COR-L47 (cell line): ENCODE results near the gene AHCYL2.
"Not testable (repeated sequence)": the region's sequence is repeated elsewhere in the genome, so short reads cannot be mapped to it uniquely, and the experiment has no call there.

Source experiments
- DNase-seq: peaks from one replicate; lab custom pipeline; 2025; lab: John Stamatoyannopoulos, UW

Gene AHCYL2

DNA sequence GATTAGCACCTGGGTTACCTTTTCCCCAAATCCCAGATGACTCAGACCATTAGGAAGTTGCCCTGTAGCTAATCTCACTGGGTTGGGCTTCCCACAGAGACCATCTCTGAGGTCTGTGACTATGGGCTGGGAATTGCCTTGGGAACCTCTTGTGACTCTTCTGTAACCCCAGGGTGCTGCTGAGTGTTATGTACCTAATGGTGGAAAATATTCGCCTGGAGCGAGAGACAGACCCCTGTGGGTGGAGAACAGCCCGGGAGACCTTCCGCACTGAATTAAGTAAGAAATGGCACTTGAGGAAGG lies 229.4 kb downstream of the AHCYL2 start:
- DNase-seq, result no peak

DNA sequence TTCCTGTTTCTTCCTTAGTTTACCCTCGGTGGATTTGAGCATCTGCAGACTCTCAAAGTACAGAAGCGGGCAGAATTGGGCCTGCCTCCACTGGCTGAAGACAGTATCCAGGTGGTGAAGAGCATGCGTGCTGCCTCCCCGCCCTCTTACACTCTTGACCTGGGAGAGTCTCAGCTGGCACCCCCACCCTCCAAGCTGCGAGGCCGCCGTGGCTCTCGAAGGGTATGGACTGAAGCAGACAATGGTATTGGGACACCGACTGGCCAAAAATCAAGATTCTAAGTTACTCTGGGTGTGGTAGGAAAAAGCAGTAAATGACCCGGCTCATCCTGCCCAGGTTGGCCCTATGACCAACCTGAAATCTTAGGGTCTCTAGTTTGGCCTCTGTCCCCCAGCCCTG lies 231.6 kb downstream of the AHCYL2 start:
- DNase-seq, result no peak

DNA sequence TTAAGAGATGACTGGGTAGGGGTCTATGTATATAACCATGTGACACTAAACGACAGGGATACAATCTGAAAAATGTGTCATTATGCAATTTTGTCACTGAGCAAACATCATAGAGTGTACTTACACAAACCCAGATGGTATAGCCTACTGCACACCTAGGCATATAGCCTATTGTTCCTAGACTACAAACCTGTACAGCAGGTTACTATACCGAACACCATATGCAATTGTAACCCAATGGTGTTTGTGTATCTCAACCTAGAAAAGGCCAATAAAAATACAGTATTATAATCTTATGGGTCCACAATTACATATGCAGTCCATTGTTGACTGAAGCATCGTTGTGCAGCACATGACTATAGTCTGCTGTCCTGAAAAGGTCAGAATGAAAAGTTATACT lies 232.3 kb downstream of the AHCYL2 start:
- no peak for DNase-seq

DNA sequence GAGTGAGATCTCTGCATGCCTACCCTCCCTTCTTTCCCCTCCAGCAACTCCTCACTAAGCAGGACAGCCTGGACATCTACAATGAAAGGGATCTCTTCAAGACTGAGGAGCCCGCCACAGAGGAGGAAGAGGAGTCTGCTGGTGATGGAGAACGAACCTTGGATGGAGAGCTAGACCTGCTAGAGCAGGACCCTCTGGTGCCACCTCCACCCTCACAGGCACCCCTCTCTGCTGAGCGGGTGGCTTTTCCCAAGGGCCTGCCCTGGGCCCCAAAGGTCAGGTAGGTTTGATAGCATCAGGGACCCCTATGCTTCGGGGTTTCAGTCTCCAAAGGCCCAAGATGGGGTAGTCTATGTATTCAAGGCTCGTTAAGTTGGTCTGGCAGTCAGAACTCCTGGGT lies 233.3 kb downstream of the AHCYL2 start:
- DNase-seq, result no peak

DNA sequence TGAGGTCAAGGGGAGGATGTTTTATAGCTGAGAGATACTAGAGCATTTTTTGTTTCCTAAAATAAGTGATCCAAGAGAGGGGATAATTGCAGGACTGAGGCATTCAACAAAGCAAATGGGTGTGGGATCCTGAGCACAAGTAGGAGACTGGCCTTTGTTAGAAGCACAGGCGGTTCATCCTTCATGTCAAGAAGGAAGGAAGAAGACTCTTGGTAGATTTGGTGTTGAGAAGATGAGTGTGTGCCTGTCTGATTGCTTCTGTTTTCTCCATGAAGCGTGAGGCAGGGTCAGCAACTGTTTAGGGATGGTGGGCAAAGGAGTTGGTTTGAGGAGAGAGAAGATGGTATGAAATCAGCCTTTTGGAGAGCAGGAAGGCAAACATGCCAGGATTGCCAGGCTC lies 237.0 kb downstream of the AHCYL2 start:
- no peak for DNase-seq

DNA sequence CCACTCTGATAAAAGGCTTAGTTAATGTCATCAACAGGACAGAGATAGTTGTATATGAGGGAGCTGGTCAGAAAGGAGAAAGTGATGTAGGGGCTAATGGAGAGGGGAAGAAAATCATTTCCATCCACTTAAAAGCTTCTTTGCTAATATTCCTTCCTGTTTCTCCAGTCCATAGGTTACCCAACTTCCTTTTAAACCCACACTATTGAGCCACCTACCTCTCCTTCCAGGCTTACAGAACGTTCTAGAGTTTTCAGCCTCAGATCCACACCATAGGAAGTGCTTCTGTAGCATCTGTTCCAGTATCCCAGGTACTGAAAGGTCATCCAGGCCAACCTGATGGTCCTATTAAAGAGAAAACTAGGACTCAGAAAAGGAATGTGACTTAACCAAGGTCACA lies 237.6 kb downstream of the AHCYL2 start:
- DNase-seq, result no peak

DNA sequence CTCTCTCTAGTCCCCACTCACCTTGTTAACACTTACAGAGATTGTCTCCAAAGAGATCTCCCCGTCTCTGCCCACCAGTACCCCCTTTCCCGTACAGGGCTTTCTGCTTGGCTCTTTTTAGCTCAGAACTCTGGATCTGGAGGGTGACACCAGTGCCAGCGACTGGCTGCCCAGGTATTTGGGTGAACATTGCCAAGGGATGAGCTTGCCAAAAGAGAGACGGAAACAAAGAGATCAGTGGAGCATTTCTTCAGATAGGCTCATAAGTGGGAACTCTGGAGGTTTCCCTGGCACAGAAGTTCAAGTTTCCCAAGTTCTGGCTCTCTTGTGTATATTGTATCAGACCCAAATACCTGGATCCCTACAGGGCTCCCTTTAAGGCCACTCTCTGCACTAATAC lies 239.4 kb downstream of the AHCYL2 start:
- DNase-seq, result no peak

DNA sequence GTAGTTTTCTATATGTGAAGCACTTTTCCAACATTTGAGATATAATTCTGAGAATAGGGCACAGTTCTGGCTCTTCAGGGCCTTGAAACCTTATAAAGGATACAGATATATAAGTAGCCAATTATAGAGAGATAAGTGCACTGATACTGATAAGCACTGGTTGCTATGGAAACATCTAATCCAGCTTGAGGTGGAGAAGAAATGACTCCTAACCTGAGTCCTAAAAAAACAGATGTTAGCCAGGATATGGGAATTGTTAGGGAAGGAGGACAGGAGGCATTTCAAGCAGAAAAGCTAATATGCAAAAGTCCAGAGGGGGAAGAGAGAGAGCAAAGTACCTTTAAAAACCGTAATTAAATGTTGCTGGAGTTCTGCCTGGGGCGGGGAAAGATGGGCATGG lies 240.2 kb downstream of the AHCYL2 start:
- no peak for DNase-seq

DNA sequence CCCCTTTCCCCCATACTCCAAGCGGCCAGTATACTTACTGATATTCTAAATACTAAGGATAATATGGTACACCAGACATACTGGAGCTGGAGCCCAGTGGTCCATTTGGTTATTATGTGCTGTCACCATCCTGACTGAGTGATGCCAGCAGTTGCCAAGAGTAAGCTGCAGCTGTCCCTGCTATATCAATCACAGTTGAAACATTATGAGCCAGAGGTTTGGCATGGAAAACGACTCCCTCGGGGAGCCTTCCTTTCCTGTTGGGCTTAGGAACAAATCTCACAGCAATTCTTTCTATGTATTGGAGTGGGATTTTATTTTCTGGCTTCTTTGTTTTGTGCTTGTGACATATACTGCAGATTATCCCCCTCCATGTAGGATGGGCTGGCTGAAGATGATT lies 242.0 kb downstream of the AHCYL2 start:
- DNase-seq, result no peak

DNA sequence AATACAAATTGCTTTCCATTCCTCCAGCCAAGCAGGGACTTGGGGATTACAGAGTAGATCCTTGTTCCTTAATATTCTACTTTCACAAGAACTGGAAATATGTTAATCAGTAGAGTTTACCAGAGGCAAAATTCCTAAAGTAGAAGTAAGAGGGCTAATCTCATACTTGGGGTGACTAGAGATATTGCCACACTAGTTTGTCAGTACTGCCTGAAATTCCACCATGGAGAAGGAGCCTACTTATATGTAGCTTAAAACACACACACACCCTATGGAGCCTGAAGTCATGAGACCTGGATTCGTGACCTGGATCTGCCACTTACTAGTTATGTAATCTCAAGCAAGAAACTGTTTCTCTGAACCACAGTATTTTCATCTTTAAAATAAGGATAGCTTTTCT lies 243.3 kb downstream of the AHCYL2 start:
- DNase-seq, result no peak

DNA sequence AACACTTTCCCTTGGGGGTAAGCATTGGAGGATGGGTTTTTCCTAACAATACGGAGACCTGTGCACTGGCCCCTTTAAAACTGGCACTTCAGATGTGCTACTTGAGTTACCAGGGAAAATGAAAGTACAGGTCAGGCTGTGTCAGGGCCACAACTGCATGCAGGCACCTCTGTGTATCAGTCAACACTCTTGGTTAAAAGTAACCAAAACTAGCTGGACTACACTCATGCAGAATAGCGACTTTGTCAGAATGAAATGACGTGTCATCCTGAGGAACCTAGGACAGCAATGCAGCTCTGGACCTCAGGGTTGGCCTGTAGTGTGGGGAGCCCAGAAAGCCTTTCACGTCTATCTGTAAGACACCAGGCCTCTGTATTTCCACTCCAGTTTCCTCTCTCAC lies 243.7 kb downstream of the AHCYL2 start:
- DNase-seq, result no peak

DNA sequence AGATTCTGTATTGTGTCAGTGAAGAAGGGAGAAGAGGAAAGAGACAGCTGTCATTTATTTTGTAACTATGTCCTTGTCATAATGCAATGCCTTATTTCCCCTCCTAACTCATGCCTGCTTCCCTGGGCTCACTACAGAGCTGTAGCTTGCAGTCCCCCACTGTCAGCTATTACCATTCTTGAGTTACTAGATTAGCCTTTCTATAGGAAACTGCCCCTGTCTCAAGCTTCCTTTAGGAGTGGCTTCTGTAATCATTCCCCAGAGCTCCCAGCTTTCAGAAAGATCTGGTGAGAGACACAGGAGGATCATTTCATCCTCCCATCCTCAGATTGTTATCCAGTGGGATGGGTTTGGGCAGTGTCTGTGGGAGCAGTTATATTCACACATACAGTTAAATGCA lies 245.1 kb downstream of the AHCYL2 start:
- no peak for DNase-seq

DNA sequence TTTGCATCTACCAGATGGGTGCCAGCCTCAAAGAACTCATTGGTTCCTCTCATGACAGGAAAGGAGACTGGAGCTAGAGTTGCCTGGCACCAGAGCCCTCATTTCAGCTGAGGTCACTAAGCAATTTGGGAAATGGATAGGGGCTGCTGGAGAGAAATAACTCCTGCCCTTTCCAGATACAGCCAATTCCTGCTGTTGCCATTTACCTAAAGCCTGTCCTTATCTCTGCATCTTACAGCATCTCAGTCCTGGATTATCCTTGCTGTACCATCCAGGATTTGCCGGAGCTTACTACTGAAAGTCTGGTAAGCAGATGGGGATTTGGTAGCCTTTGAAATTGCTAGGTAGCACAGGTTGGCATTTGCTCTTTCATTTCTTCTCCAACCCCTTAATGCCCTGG lies 245.6 kb downstream of the AHCYL2 start:
- DNase-seq, result no peak

DNA sequence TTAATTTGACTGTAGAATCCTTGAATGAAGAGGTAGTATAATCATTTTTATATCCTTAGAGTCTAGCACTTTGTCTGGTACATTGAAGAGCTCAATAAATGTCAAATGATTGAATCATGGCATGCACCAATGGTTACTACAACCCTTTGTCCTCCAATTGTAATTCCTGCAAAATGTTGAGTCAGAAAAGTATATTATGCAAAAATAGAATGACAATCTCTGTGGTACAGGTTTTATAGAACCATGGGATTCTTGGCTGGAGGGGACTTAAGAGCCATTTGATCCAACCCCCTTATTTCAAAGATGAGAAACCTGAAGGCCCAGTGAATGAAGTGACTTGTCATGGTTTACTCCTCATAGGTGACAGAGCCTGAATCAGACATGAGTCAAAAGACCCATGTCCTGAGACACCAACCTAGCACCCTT lies 246.6 kb downstream of the AHCYL2 start:
- no peak for DNase-seq

DNA sequence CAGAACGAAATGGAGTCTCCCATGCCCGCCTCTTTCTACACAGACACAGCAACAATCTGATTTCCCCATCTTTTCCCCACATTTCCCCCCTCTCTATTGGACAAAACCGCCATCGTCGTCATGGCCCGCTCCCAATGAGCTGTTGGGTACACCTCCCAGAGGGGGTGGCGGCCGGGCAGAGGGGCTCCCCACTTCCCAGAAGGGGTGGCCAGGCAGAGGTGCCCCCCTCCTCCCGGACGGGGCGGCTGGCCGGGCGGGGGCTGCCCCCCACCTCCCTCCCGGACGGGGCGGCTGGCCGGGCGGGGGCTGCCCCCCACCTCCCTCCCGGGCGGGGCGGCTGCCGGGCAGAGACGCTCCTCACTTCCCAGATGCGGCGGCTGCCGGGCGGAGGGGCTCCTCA lies 251.1 kb downstream of the AHCYL2 start:
- DNase-seq, result not testable (repeated sequence)

DNA sequence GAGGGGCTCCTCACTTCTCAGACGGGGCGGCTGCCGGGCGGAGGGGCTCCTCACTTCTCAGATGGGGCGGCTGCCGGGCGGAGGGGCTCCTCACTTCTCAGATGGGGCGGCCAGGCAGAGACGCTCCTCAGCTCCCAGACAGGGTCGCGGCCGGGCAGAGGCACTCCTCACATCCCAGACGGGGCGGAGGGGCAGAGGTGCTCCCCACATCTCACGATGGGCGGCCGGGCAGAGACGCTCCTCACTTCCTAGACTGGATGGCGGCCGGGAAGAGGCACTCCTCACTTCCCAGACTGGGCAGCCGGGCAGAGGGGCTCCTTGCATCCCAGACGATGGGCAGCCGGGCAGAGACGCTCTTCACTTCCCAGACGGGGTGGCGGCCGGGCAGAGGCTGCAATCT lies 251.6 kb downstream of the AHCYL2 start:
- DNase-seq, result not testable (repeated sequence)
